Spleen (tissue), 11 donors: ENCODE data around the gene GALNTL6. TPM values are rescaled to one million over a fixed set of nuclear protein-coding genes. Genes with fewer than 3 reads are reported as not detected.

ENCODE experiments used
- DNase-seq: peaks from one replicate; pipeline ENCODE4 v3.0.0-alpha.2; 2020
- H3K27ac ChIP-seq, 8 donors: fragments of 200-600 bp; sonication (generic) in 7 of 8; 1 replicate in 4 of 8; 2 replicates in 4 of 8; pipeline versions ENCODE4 v1.5.0 to v1.8.0; 2016 to 2021; ENCODE audit warnings: inconsistent platforms in 4 of 8, mild to moderate bottlenecking in 4 of 8, moderate library complexity in 1 of 8
- H3K27me3 ChIP-seq, 7 donors: fragments of 200-600 bp; sonication (generic) in 6 of 7; replicated peaks in 1 of 7; 1 replicate in 4 of 7; 2 replicates in 3 of 7; pipeline versions ENCODE4 v1.5.0 to v1.8.0; 2016 to 2021; ENCODE audit warnings: inconsistent platforms in 3 of 7, mild to moderate bottlenecking in 1 of 7
- H3K36me3 ChIP-seq, 6 donors: fragments of 200-600 bp; sonication (generic) in 5 of 6; 1 replicate in 4 of 6; 2 replicates in 2 of 6; pipeline versions ENCODE4 v1.5.0 to v1.8.0; 2016 to 2021; ENCODE audit warnings: inconsistent platforms in 2 of 6
- H3K4me1 ChIP-seq, 6 donors: fragments of 200-600 bp; sonication (generic) in 5 of 6; 1 replicate in 3 of 6; 2 replicates in 3 of 6; pipeline versions ENCODE4 v1.5.0 to v1.8.0; 2016 to 2021; ENCODE audit warnings: inconsistent platforms in 3 of 6
- H3K4me3 ChIP-seq, 8 donors: fragments of 200-600 bp; sonication (generic) in 7 of 8; 1 replicate in 4 of 8; 2 replicates in 4 of 8; pipeline versions ENCODE4 v1.5.0 to v1.8.0; 2016 to 2021; ENCODE audit warnings: inconsistent platforms in 4 of 8, mild to moderate bottlenecking in 4 of 8, moderate library complexity in 2 of 8
- H3K9me3 ChIP-seq, 8 donors: fragments of 200-600 bp; sonication (generic) in 7 of 8; 1 replicate in 4 of 8; 2 replicates in 4 of 8; pipeline versions ENCODE4 v1.5.0 to v1.8.0; 2016 to 2021; ENCODE audit warnings: inconsistent platforms in 4 of 8
- POLR2A ChIP-seq, 3 donors: fragments of 450-650 bp; IDR thresholded peaks; one replicate each; pipeline ENCODE4 v1.5.1; 2017; ENCODE audit warnings: antibody characterized with exemption in 3 of 3, mild to moderate bottlenecking in 1 of 3
- POLR2AphosphoS5 ChIP-seq, 3 donors: sonication (generic); formaldehyde crosslinking; IDR thresholded peaks; one replicate each; pipeline ENCODE4 v1.5.1; 2017; ENCODE audit warnings: antibody characterized with exemption in 3 of 3
- WGBS, 5 donors: extraction: QIAGEN DNeasy Blood & Tissue Kit in 3 of 5; methylation state at CpG; one replicate each; pipeline versions ENCODE4 v1.1.5 to v1.1.7; 2013 to 2018; 5-methylcytosine and 5-hydroxymethylcytosine counted together
- intact Hi-C: fragments of 100-400 bp; cut with DNase I; formaldehyde crosslinking; loops from one replicate; pipeline ENCODE4 v1.15.0; 2023; ENCODE audit warnings: low total_unique reads
- polyA plus RNA-seq, 3 donors: library from polyadenylated mRNA; stranded (reverse); fragments of 200-250 nt; gene quantifications; one replicate each; pipeline ENCODE4 v1.2.1, GENCODE V29; 2013
- total RNA-seq, 7 donors: library from RNA; depleted of rRNA in 3 of 7; stranded (reverse); fragments of >200 nt in 3 of 7; fragmentation: NEBNext Ultra II Directional in 4 of 7; extraction: Animal tissue kit (Norgen Biotek cat#: 25700) in 4 of 7; gene quantifications; one replicate each; pipeline versions ENCODE4 v1.1.0 to v1.2.1, GENCODE V29; 2016 to 2021
- TF ChIP-seq, protein P1 (sequence below), 11 experiments: fragments of 200-600 bp in 7 of 11; fragments of 450-650 bp in 4 of 11; sonication (generic) in 4 of 11; IDR thresholded peaks in 8 of 11; conservative IDR thresholded peaks in 3 of 11; 1 replicate in 7 of 11; 2 replicates in 4 of 11; pipeline versions ENCODE4 v1.4.0 to v1.8.0; 2016 to 2021; ENCODE audit warnings: antibody characterized with exemption in 11 of 11, inconsistent platforms in 4 of 11, mild to moderate bottlenecking in 1 of 11
- donor health status: healthy with polysubstance abuse.
- donor health status: DM: no; HTN: no; CAD: no; lungs with moderate emphysema.
- donor health status: DM: no; HTN: no; CAD: no.
- donor health status: Bipolar disorder and iron deficiency.
- donor health status: healthy.
- donor health status: DM: no; HTN: no; CAD: no.
- donor health status: DM: yes; HTN: yes; CAD: no.

The GALNTL6 gene
- total and polyA plus RNA-seq, 10 donors, result 3.2 to 12.5 (median 7.1) TPM

DNA sequence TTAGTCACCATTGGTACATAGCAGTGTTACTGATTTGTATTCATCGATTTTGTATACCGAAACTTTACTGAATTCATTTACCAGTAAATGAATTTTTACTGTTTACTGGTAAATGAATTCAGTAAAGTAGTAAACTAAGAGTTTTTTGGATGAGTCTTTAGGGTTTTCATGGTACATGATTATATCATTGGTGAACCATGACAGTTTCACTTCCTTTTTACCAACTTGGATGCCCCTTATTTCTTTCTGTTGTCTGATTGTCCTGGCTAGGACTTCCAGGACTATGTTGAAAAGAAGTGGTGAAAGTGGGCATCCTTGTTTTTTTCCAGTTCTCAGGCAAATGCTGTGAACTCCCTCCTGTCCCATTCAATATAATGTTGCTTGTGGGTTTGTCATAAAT lies 494.9 kb downstream of the GALNTL6 start:
- Histone ChIP-seq H3K27me3 (no peaks in the 10 kb centered on the region), H3K36me3 (no peaks in the 10 kb centered on the region), H3K4me1 (no peaks in the 10 kb centered on the region), H3K9me3 (peaks cover 0 to 16% (median 8%) of the 10 kb centered on the region in 8 donors), H3K27ac (no peak overlapping the region), H3K4me3 (no peak overlapping the region)
- DNase-seq, result no peak
- no peak for TF ChIP-seq POLR2AphosphoS5 (IDR thresholded peaks at IDR 0.05)
- TF ChIP-seq, protein P1, sequence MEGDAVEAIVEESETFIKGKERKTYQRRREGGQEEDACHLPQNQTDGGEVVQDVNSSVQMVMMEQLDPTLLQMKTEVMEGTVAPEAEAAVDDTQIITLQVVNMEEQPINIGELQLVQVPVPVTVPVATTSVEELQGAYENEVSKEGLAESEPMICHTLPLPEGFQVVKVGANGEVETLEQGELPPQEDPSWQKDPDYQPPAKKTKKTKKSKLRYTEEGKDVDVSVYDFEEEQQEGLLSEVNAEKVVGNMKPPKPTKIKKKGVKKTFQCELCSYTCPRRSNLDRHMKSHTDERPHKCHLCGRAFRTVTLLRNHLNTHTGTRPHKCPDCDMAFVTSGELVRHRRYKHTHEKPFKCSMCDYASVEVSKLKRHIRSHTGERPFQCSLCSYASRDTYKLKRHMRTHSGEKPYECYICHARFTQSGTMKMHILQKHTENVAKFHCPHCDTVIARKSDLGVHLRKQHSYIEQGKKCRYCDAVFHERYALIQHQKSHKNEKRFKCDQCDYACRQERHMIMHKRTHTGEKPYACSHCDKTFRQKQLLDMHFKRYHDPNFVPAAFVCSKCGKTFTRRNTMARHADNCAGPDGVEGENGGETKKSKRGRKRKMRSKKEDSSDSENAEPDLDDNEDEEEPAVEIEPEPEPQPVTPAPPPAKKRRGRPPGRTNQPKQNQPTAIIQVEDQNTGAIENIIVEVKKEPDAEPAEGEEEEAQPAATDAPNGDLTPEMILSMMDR (IDR thresholded peaks at IDR 0.05 in 8 of 11, conservative IDR thresholded peaks at IDR 0.05 in 3 of 11), result no peak
- no peak for TF ChIP-seq POLR2A (IDR thresholded peaks at IDR 0.05)
- intact Hi-C loops, result no loop called here
- 89 to 94% (median 93%) methylated on average over 2 of the region's 2 CpGs for WGBS, 5 donors

GRCh38 chr4:172311682-172312081 lies 498.5 kb downstream of the GALNTL6 start:
- TF ChIP-seq POLR2A (IDR thresholded peaks at IDR 0.05) (no peak), POLR2AphosphoS5 (IDR thresholded peaks at IDR 0.05) (no peak)
- TF ChIP-seq, protein P1 (IDR thresholded peaks at IDR 0.05 in 8 of 11, conservative IDR thresholded peaks at IDR 0.05 in 3 of 11), result no peak
- no peak overlapping the region for H3K4me3 ChIP-seq
- no peaks in the 10 kb centered on the region for H3K36me3 ChIP-seq
- intact Hi-C loops, result no loop called here
- H3K27ac ChIP-seq, result no peak overlapping the region
- H3K27me3 ChIP-seq, result no peaks in the 10 kb centered on the region
- WGBS, 5 donors, result 81 to 89% (median 84%) methylated on average over 3 of the region's 3 CpGs
- no peaks in the 10 kb centered on the region for H3K4me1 ChIP-seq
- no peak for DNase-seq
- H3K9me3 ChIP-seq, result peaks cover 0 to 12% (median 8%) of the 10 kb centered on the region in 8 donors

DNA sequence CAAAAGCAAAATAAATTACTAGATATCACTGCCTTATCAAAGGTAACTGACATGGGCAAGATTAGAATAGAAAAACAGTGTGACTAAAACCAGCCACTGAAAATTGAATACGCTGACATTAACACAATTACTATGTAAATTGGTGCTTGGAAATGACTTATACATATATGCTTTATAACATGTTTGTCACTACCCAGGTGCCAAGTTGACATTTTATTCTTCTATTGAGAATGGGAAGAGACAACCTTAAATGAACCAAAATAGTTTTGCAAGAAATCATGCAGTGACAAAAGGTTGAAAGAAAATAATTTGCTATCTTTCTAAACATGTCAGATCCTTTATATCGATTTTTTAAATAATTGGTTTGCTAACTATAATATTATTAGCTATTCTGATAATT lies 510.1 kb downstream of the GALNTL6 start:
- H3K4me3 ChIP-seq, result no peak overlapping the region
- H3K9me3 ChIP-seq, result peaks cover 0 to 5% (median 0%) of the 10 kb centered on the region in 8 donors
- H3K27me3 ChIP-seq, result no peaks in the 10 kb centered on the region
- H3K36me3 ChIP-seq, result no peaks in the 10 kb centered on the region
- intact Hi-C loops, result no loop called here
- H3K27ac ChIP-seq, result no peak overlapping the region
- H3K4me1 ChIP-seq, result no peaks in the 10 kb centered on the region
- DNase-seq, result no peak
- WGBS, 5 donors, result 74 to 85% (median 82%) methylated on average over 2 of the region's 2 CpGs
- TF ChIP-seq, protein P1 (IDR thresholded peaks at IDR 0.05 in 8 of 11, conservative IDR thresholded peaks at IDR 0.05 in 3 of 11), result no peak
- no peak for TF ChIP-seq POLR2AphosphoS5 (IDR thresholded peaks at IDR 0.05)
- TF ChIP-seq POLR2A (IDR thresholded peaks at IDR 0.05), result no peak

DNA sequence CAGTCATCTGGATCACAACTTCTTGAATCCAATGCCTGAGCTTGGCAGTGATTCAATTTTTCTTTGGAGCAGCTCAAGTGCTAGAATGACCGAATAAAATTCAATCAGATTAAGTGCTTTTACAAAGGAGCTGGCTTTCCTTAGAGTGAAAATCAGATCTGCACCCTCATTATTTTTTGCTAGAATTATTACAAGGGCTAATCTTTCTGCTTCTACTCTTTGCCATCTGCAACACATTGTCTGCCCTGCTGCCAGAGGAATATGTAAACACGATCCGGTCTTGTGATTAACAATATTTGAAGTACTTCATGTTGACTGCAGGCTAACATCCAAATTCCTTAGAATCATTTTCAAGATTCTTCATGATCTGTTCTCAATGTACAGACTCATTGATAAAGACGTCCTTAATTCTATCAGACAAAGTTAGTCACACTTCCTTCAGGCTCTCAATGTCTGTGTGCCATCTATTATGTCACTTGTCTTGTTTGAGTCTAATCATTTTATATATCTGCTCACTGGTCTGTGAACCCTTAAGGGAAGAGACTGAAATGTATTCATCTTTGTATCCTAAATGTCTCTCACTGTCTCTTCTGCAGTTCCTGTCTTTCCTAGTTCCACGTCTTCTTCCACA lies 531.2 kb downstream of the GALNTL6 start:
- H3K4me1 ChIP-seq, result no peaks in the 10 kb centered on the region
- H3K27me3 ChIP-seq, result no peaks in the 10 kb centered on the region
- H3K36me3 ChIP-seq, result no peaks in the 10 kb centered on the region
- 67 to 76% (median 71%) methylated on average over 5 of the region's 5 CpGs for WGBS, 5 donors
- intact Hi-C loops, result no loop called here
- TF ChIP-seq POLR2A (IDR thresholded peaks at IDR 0.05), result no peak
- TF ChIP-seq, protein P1 (IDR thresholded peaks at IDR 0.05 in 8 of 11, conservative IDR thresholded peaks at IDR 0.05 in 3 of 11), result no peak
- no peak for TF ChIP-seq POLR2AphosphoS5 (IDR thresholded peaks at IDR 0.05)
- H3K9me3 ChIP-seq, result peaks cover 0 to 4% (median 0%) of the 10 kb centered on the region in 8 donors
- DNase-seq, result no peak
- H3K4me3 ChIP-seq, result no peak overlapping the region
- no peak overlapping the region for H3K27ac ChIP-seq
